Measurements from ENCODE around the gene SNX18. TPM values are rescaled to one million over a fixed set of nuclear protein-coding genes. Genes with fewer than 3 reads are reported as not detected.

SNX18 gene
- total and polyA plus RNA-seq, 2 experiments from 2014 or later = 4.7 to 33.0 TPM

- no peak for TF ChIP-seq POLR2AphosphoS5 (IDR thresholded peaks at IDR 0.05; ENCODE audit: low read depth)
- no peak for TF ChIP-seq CTCF (conservative IDR thresholded peaks at IDR 0.05; ENCODE audit: low read depth in 2 of 2)
- no peak for TF ChIP-seq ZNF114 (CRISPR knock-in tag; IDR thresholded peaks at IDR 0.05)
- no peak for TF ChIP-seq ZNF331 (CRISPR knock-in tag; IDR thresholded peaks at IDR 0.05; ENCODE audit: low read depth)
- no peak for TF ChIP-seq CREB1 (CRISPR knock-in tag; IDR thresholded peaks at IDR 0.05; ENCODE audit: low read depth)
- no peak for TF ChIP-seq NANOG (IDR thresholded peaks at IDR 0.05; ENCODE audit: borderline replicate concordance)
- TF ChIP-seq EZH2phosphoT487 (IDR thresholded peaks at IDR 0.05; ENCODE audit: unreplicated experiment) = no peak
- no peak for TF ChIP-seq EZH2 (IDR thresholded peaks at IDR 0.05; ENCODE audit: low read depth, unreplicated experiment)
- TF ChIP-seq JUNB (IDR thresholded peaks at IDR 0.05; ENCODE audit: unreplicated experiment) = no peak
- no peak for TF ChIP-seq REST (IDR thresholded peaks at IDR 0.05; ENCODE audit: unreplicated experiment)
- TF ChIP-seq ETS1 (IDR thresholded peaks at IDR 0.05) = no peak
Measured at GRCh38 chr5:54470128-54470527, 47.4 kb upstream of the SNX18 start (continued).

GRCh38 chr5:54470677-54471076 is 46.9 kb upstream of the SNX18 start:
- Histone ChIP-seq H3K27me3 (ENCODE audit: insufficient read depth) (no peaks in the 10 kb centered on the region), H3F3A (replicated peaks; ENCODE audit: low read depth) (no peaks in the 10 kb centered on the region), H3K27ac (ENCODE audit: low read depth) (no peak overlapping the region), H3K4me2 (no peak overlapping the region), H3K4me3 (no peak overlapping the region), H3K79me2 (replicated peaks; ENCODE audit: insufficient read depth) (no peaks in the 10 kb centered on the region), H3K4me1 (ENCODE audit: insufficient read depth) (no peaks in the 10 kb centered on the region), H2AFZ (no peak overlapping the region), H3K36me3 (ENCODE audit: insufficient read depth) (no peaks in the 10 kb centered on the region), H4K20me1 (replicated peaks; ENCODE audit: insufficient read depth) (no peaks in the 10 kb centered on the region), H3K9me2 (ENCODE audit: insufficient read depth) (no peaks in the 10 kb centered on the region)
- no peak overlapping the region for H3K27ac Mint-ChIP-seq
- no peaks in the 10 kb centered on the region for H3K4me1 Mint-ChIP-seq
- no peak for ATAC-seq
- no peaks in the 10 kb centered on the region for H3K27me3 Mint-ChIP-seq (ENCODE audit: insufficient read depth, low read depth, poor library complexity)
- no peaks in the 10 kb centered on the region for H3K9me3 Mint-ChIP-seq
- no peak for DNase-seq (ENCODE audit: low spot score)
- H3K36me3 Mint-ChIP-seq (ENCODE audit: low read depth) = no peaks in the 10 kb centered on the region
- no peak overlapping the region for H3K4me3 Mint-ChIP-seq
- TF ChIP-seq ZNF462 (CRISPR knock-in tag; IDR thresholded peaks at IDR 0.05) = no peak

Measured in GM23338 (cell line).